ENCODE results near the gene DCTN4. TPM values are rescaled to one million over a fixed set of nuclear protein-coding genes. Genes with fewer than 3 reads are reported as not detected.
"Not testable (repeated sequence)": the region's sequence is repeated elsewhere in the genome, so short reads cannot be mapped to it uniquely, and the experiment has no call there.

The DCTN4 gene
- polyA plus RNA-seq, 6 donors from 2014 or later: 4.9 to 17.9 (median 12.0) TPM

- no peak overlapping the region for H3K4me3 Mint-ChIP-seq
- H3K36me3 Mint-ChIP-seq: peaks cover 7 to 20% of the 10 kb centered on the region in 2 donors
- DNase-seq: no peak
- ATAC-seq (ENCODE audit: low read depth in 2 of 2): no peak
- H3K27ac Mint-ChIP-seq: no peak overlapping the region
- H3K27me3 Mint-ChIP-seq: no peaks in the 10 kb centered on the region
- H3K4me1 Mint-ChIP-seq: peaks cover 22 to 33% (median 29%) of the 10 kb centered on the region in 3 donors
- no peaks in the 10 kb centered on the region for H3K9me3 Mint-ChIP-seq
These were observed 8.3 kb downstream of the DCTN4 start for GRCh38 chr5:150750469-150750868.

GRCh38 chr5:150743142-150743488 is 15.7 kb downstream of the DCTN4 start:
- H3K4me3 Mint-ChIP-seq: peak overlapping the region in 1 of 8 donors; percentile 25
- peaks cover 6 to 19% of the 10 kb centered on the region in 2 donors for H3K36me3 Mint-ChIP-seq
- ATAC-seq (ENCODE audit: low read depth in 2 of 2); H3K27ac Mint-ChIP-seq; DNase-seq; H3K27me3 Mint-ChIP-seq; H3K9me3 Mint-ChIP-seq: not testable (repeated sequence)
- peaks cover 12 to 46% (median 25%) of the 10 kb centered on the region in 3 donors for H3K4me1 Mint-ChIP-seq

GRCh38 chr5:150742455-150743141 is 16.2 kb downstream of the DCTN4 start:
- not testable (repeated sequence) for H3K4me3 Mint-ChIP-seq; DNase-seq; H3K9me3 Mint-ChIP-seq; ATAC-seq (ENCODE audit: low read depth in 2 of 2); H3K27me3 Mint-ChIP-seq
- peaks cover 11 to 22% of the 10 kb centered on the region in 2 donors for H3K36me3 Mint-ChIP-seq
- peaks cover 15 to 52% (median 27%) of the 10 kb centered on the region in 3 donors for H3K4me1 Mint-ChIP-seq
- peak overlapping the region in 3 of 6 donors; percentile 5 to 80 (median 64) for H3K27ac Mint-ChIP-seq

- Mint-ChIP-seq H3K4me3 (no peak overlapping the region), H3K4me1 (peaks cover 23 to 56% (median 38%) of the 10 kb centered on the region in 3 donors), H3K27me3 (no peaks in the 10 kb centered on the region), H3K27ac (no peak overlapping the region), H3K36me3 (peaks cover 27 to 36% of the 10 kb centered on the region in 2 donors), H3K9me3 (peaks cover 2 to 16% (median 10%) of the 10 kb centered on the region in 7 donors)
- DNase-seq (no peak), ATAC-seq (ENCODE audit: low read depth in 2 of 2) (no peak)
These were observed 17.8 kb downstream of the DCTN4 start for GRCh38 chr5:150740992-150741391.

GRCh38 chr5:150738862-150739261 is 20.0 kb downstream of the DCTN4 start:
- Mint-ChIP-seq H3K36me3 (peaks cover 48 to 49% of the 10 kb centered on the region in 2 donors), H3K4me3 (no peak overlapping the region), H3K4me1 (peaks cover 30 to 52% (median 45%) of the 10 kb centered on the region in 3 donors), H3K27ac (peak overlapping the region in 1 of 6 donors; percentile 42), H3K27me3 (no peaks in the 10 kb centered on the region), H3K9me3 (peaks cover 2 to 23% (median 12%) of the 10 kb centered on the region in 7 donors)
- DNase-seq (no peak), ATAC-seq (ENCODE audit: low read depth in 2 of 2) (no peak)

- peaks cover 26 to 43% (median 34%) of the 10 kb centered on the region in 3 donors for H3K4me1 Mint-ChIP-seq
- H3K9me3 Mint-ChIP-seq: peaks cover 2 to 23% (median 12%) of the 10 kb centered on the region in 7 donors
- no peak overlapping the region for H3K27ac Mint-ChIP-seq
- no peak for DNase-seq
- peaks cover 61 to 68% of the 10 kb centered on the region in 2 donors for H3K36me3 Mint-ChIP-seq
- no peaks in the 10 kb centered on the region for H3K27me3 Mint-ChIP-seq
- H3K4me3 Mint-ChIP-seq: peak overlapping the region in 1 of 8 donors; percentile 71
- ATAC-seq (ENCODE audit: low read depth in 2 of 2): no peak
These were observed 24.0 kb downstream of the DCTN4 start for GRCh38 chr5:150734579-150735384.

GRCh38 chr5:150731669-150732242 is 27.1 kb downstream of the DCTN4 start:
- Mint-ChIP-seq H3K4me3 (no peak overlapping the region), H3K9me3 (peaks cover 0 to 15% (median 9%) of the 10 kb centered on the region in 7 donors), H3K27me3 (no peaks in the 10 kb centered on the region), H3K4me1 (peaks cover 14 to 18% (median 16%) of the 10 kb centered on the region in 3 donors), H3K27ac (peak overlapping the region in 1 of 6 donors; percentile 7), H3K36me3 (peaks cover 61 to 64% of the 10 kb centered on the region in 2 donors)
- ATAC-seq (ENCODE audit: low read depth in 2 of 2) (no peak), DNase-seq (no peak)

GRCh38 chr5:150729859-150730258 is 29.0 kb downstream of the DCTN4 start:
- DNase-seq (no peak), ATAC-seq (ENCODE audit: low read depth in 2 of 2) (no peak)
- Mint-ChIP-seq H3K9me3 (peaks cover 0 to 5% (median 0%) of the 10 kb centered on the region in 7 donors), H3K27me3 (no peaks in the 10 kb centered on the region), H3K36me3 (peaks cover 46 to 47% of the 10 kb centered on the region in 2 donors), H3K4me1 (peaks cover 6 to 8% (median 7%) of the 10 kb centered on the region in 3 donors), H3K4me3 (no peak overlapping the region), H3K27ac (peak overlapping the region in 1 of 6 donors; percentile 12)

- ATAC-seq (ENCODE audit: low read depth in 2 of 2): no peak
- Mint-ChIP-seq H3K4me3 (no peak overlapping the region), H3K27ac (no peak overlapping the region), H3K36me3 (peaks cover 20 to 36% of the 10 kb centered on the region in 2 donors), H3K27me3 (no peaks in the 10 kb centered on the region), H3K9me3 (no peaks in the 10 kb centered on the region), H3K4me1 (no peaks in the 10 kb centered on the region)
- no peak for DNase-seq
These were observed 35.0 kb downstream of the DCTN4 start for GRCh38 chr5:150723845-150724244.

- Mint-ChIP-seq H3K4me1 (no peaks in the 10 kb centered on the region), H3K27ac (no peak overlapping the region), H3K27me3 (no peaks in the 10 kb centered on the region), H3K36me3 (peaks cover 8 to 21% of the 10 kb centered on the region in 2 donors), H3K9me3 (no peaks in the 10 kb centered on the region), H3K4me3 (no peak overlapping the region)
- ATAC-seq (ENCODE audit: low read depth in 2 of 2) (no peak), DNase-seq (no peak)
These were observed 48.7 kb downstream of the DCTN4 start for GRCh38 chr5:150710165-150710564.

GRCh38 chr5:150706776-150707390 is 51.9 kb downstream of the DCTN4 start:
- no peak for ATAC-seq (ENCODE audit: low read depth in 2 of 2)
- H3K27me3 Mint-ChIP-seq: no peaks in the 10 kb centered on the region
- H3K27ac Mint-ChIP-seq: no peak overlapping the region
- H3K36me3 Mint-ChIP-seq: peaks cover 8 to 21% of the 10 kb centered on the region in 2 donors
- no peaks in the 10 kb centered on the region for H3K9me3 Mint-ChIP-seq
- DNase-seq: no peak
- H3K4me1 Mint-ChIP-seq: no peaks in the 10 kb centered on the region
- H3K4me3 Mint-ChIP-seq: no peak overlapping the region

GRCh38 chr5:150703762-150704161 is 55.1 kb downstream of the DCTN4 start:
- Mint-ChIP-seq H3K27ac (peak overlapping the region in 1 of 6 donors; percentile 44), H3K36me3 (peaks cover 0 to 14% of the 10 kb centered on the region in 2 donors), H3K27me3 (no peaks in the 10 kb centered on the region), H3K4me1 (no peaks in the 10 kb centered on the region), H3K9me3 (no peaks in the 10 kb centered on the region), H3K4me3 (no peak overlapping the region)
- ATAC-seq (ENCODE audit: low read depth in 2 of 2) (no peak), DNase-seq (no peak)

Data from naive B cell (primary cell).